Nephron (organoid): ENCODE results near the gene CDX2.

Experiments used
- H3K27ac Mint-ChIP-seq, 3 experiments: 2 replicates each; pipeline ENCODE4 v1.8.0; 2020; ENCODE audit warnings: mixed read lengths in 3 of 3, mild to moderate bottlenecking in 2 of 3, moderate library complexity in 1 of 3
- H3K27me3 Mint-ChIP-seq: 2 replicates; pipeline ENCODE4 v1.8.0; 2021; ENCODE audit warnings: low read depth, mild to moderate bottlenecking, moderate library complexity, mixed read lengths
- H3K36me3 Mint-ChIP-seq: 2 replicates; pipeline ENCODE4 v1.8.0; 2020; ENCODE audit warnings: low read depth, mixed read lengths
- H3K4me1 Mint-ChIP-seq: 2 replicates; pipeline ENCODE4 v1.8.0; 2020; ENCODE audit warnings: mixed read lengths
- H3K4me3 Mint-ChIP-seq, 3 experiments: 2 replicates each; pipeline ENCODE4 v1.8.0; 2020; ENCODE audit warnings: mild to moderate bottlenecking in 3 of 3, mixed read lengths in 3 of 3, moderate library complexity in 2 of 3
- H3K9me3 Mint-ChIP-seq: 2 replicates; pipeline ENCODE4 v1.8.0; 2020; ENCODE audit warnings: mixed read lengths
- CTCF ChIP-seq, 3 experiments: fragments of 200-600 bp; sonication (generic); IDR thresholded peaks; one replicate each; pipeline ENCODE4 v1.5.0; 2021; ENCODE audit warnings: antibody characterized with exemption in 3 of 3; ENCODE audit not compliant: unreplicated experiment in 3 of 3

The CDX2 gene

GRCh38 chr13:27997904-27998522, 28.9 kb upstream of the CDX2 start:
- TF ChIP-seq CTCF (IDR thresholded peaks at IDR 0.05; ENCODE audit: unreplicated experiment in 3 of 3): peak; percentile 31 to 62 (median 46)
- peaks cover 4% of the 10 kb centered on the region for H3K4me1 Mint-ChIP-seq
- peaks cover 13% of the 10 kb centered on the region for H3K27me3 Mint-ChIP-seq
- H3K36me3 Mint-ChIP-seq: no peaks in the 10 kb centered on the region
- H3K9me3 Mint-ChIP-seq: no peaks in the 10 kb centered on the region
- no peak overlapping the region for H3K27ac Mint-ChIP-seq
- no peak overlapping the region for H3K4me3 Mint-ChIP-seq

GRCh38 chr13:27991881-27992280, 22.8 kb upstream of the CDX2 start:
- Mint-ChIP-seq H3K27ac (no peak overlapping the region), H3K4me3 (no peak overlapping the region), H3K4me1 (no peaks in the 10 kb centered on the region), H3K9me3 (no peaks in the 10 kb centered on the region), H3K36me3 (no peaks in the 10 kb centered on the region), H3K27me3 (peaks cover 51% of the 10 kb centered on the region)
- no peak for TF ChIP-seq CTCF (IDR thresholded peaks at IDR 0.05; ENCODE audit: unreplicated experiment in 3 of 3)

- Mint-ChIP-seq H3K4me3 (no peak within 1 kb of the TSS), H3K27me3 (peaks cover 70% of the 10 kb centered on the region), H3K4me1 (no peaks in the 10 kb centered on the region), H3K36me3 (no peaks in the 10 kb centered on the region), H3K27ac (no peak within 1 kb of the TSS), H3K9me3 (no peaks in the 10 kb centered on the region)
- TF ChIP-seq CTCF (IDR thresholded peaks at IDR 0.05; ENCODE audit: unreplicated experiment in 3 of 3): no peak
These were observed 19.4 kb upstream of the CDX2 start, which contains the start of gene URAD for GRCh38 chr13:27988520-27988919. Gene URAD (minus strand): TSS chr13:27988693. CDS start chr13:27988637, 56 bp downstream.

- TF ChIP-seq CTCF (IDR thresholded peaks at IDR 0.05; ENCODE audit: unreplicated experiment in 3 of 3): no peak
- Mint-ChIP-seq H3K36me3 (no peaks in the 10 kb centered on the region), H3K9me3 (no peaks in the 10 kb centered on the region), H3K4me3 (no peak overlapping the region), H3K27me3 (peaks cover 88% of the 10 kb centered on the region), H3K4me1 (peaks cover 4% of the 10 kb centered on the region), H3K27ac (no peak overlapping the region)
These were observed 16.5 kb upstream of the CDX2 start for GRCh38 chr13:27985600-27985999.

- Mint-ChIP-seq H3K36me3 (no peaks in the 10 kb centered on the region), H3K9me3 (no peaks in the 10 kb centered on the region), H3K4me1 (peaks cover 8% of the 10 kb centered on the region), H3K4me3 (no peak overlapping the region), H3K27ac (no peak overlapping the region), H3K27me3 (peaks cover 88% of the 10 kb centered on the region)
- no peak for TF ChIP-seq CTCF (IDR thresholded peaks at IDR 0.05; ENCODE audit: unreplicated experiment in 3 of 3)
These were observed 13.2 kb upstream of the CDX2 start for GRCh38 chr13:27982361-27982760.
